Mucosa of descending colon (tissue), 3 donors: ENCODE measurements around the gene SCYL3. TPM values are rescaled to one million over a fixed set of nuclear protein-coding genes. Genes with fewer than 3 reads are reported as not detected.
"Not testable (repeated sequence)": the region's sequence is repeated elsewhere in the genome, so short reads cannot be mapped to it uniquely, and the experiment has no call there.

ENCODE experiments used
- ATAC-seq: fragments of 200-7000 bp; cut with Tn5 transposase; one replicate; pipeline ENCODE4 v1.9.1; 2020; ENCODE audit warnings: mild to moderate bottlenecking, moderate library complexity
- DNase-seq, 3 donors: peaks; one replicate each; pipeline ENCODE4 v3.0.0-alpha.2; 2020
- H3K36me3 ChIP-seq: fragments of 200-600 bp; one replicate; pipeline ENCODE4 v1.8.0; 2021; ENCODE audit warnings: low read depth, mild to moderate bottlenecking
- H3K4me1 ChIP-seq: fragments of 200-600 bp; one replicate; pipeline ENCODE4 v1.8.0; 2021; ENCODE audit warnings: low read depth, mild to moderate bottlenecking
- H3K4me3 ChIP-seq: fragments of 200-600 bp; one replicate; pipeline ENCODE4 v1.8.0; 2021; ENCODE audit warnings: mild to moderate bottlenecking
- H3K9me3 ChIP-seq: fragments of 200-600 bp; one replicate; pipeline ENCODE4 v1.8.0; 2021; ENCODE audit warnings: mild to moderate bottlenecking
- CTCF ChIP-seq: fragments of 200-600 bp; IDR thresholded peaks from one replicate; pipeline ENCODE4 v1.8.0; 2022; ENCODE audit warnings: antibody characterized with exemption, mild to moderate bottlenecking
- intact Hi-C, 2 donors: fragments of 100-400 bp; cut with DNase I in 1 of 2; cut with micrococcal nuclease in 1 of 2; formaldehyde crosslinking; loops; one replicate each; pipeline versions ENCODE4 v1.11.0 to v1.11.1; 2022; cut with DNase I, micrococcal nuclease
- total RNA-seq, 3 donors: library from RNA; stranded (reverse); fragmentation: NEBNext Ultra II Directional in 2 of 3; extraction: Animal tissue kit (Norgen Biotek cat#: 25700) in 2 of 3; gene quantifications; one replicate each; pipeline versions ENCODE4 v1.2.1 to v1.2.4, GENCODE V29; 2021 to 2023
- donor health status: DM: no; HTN: no; CAD: no; lungs with moderate emphysema.
- donor health status: DM: no; HTN: no; CAD: no.
- donor health status: DM: no; HTN: yes; CAD: no.

SCYL3 gene
- total RNA-seq, 3 donors from 2014 or later = 13.4 to 20.4 (median 14.9) TPM

GRCh38 chr1:169877800-169878491 lies 15.8 kb downstream of the SCYL3 start:
- intact Hi-C loops = no loop called here
- no peaks in the 10 kb centered on the region for H3K9me3 ChIP-seq
- peaks cover 10% of the 10 kb centered on the region for H3K36me3 ChIP-seq
- no peaks in the 10 kb centered on the region for H3K4me1 ChIP-seq
- no peak for TF ChIP-seq CTCF
- H3K4me3 ChIP-seq = no peak overlapping the region
- DNase-seq (no peak), ATAC-seq (no peak)

- TF ChIP-seq CTCF = no peak
- ATAC-seq (no peak), DNase-seq (no peak)
- intact Hi-C loops = no loop called here
- peaks cover 21% of the 10 kb centered on the region for H3K36me3 ChIP-seq
- no peaks in the 10 kb centered on the region for H3K9me3 ChIP-seq
- no peak overlapping the region for H3K4me3 ChIP-seq
- H3K4me1 ChIP-seq = no peaks in the 10 kb centered on the region
Measured at GRCh38 chr1:169874229-169874628, 19.5 kb downstream of the SCYL3 start.

GRCh38 chr1:169873582-169874199 lies 20.0 kb downstream of the SCYL3 start:
- TF ChIP-seq CTCF = no peak
- intact Hi-C loops = no loop called here
- H3K4me1 ChIP-seq = no peaks in the 10 kb centered on the region
- no peak for ATAC-seq
- peaks cover 21% of the 10 kb centered on the region for H3K36me3 ChIP-seq
- no peak overlapping the region for H3K4me3 ChIP-seq
- H3K9me3 ChIP-seq = no peaks in the 10 kb centered on the region
- no peak for DNase-seq

- peaks cover 21% of the 10 kb centered on the region for H3K36me3 ChIP-seq
- intact Hi-C loops = no loop called here
- H3K4me3 ChIP-seq = no peak overlapping the region
- DNase-seq (no peak), ATAC-seq (no peak)
- H3K4me1 ChIP-seq = no peaks in the 10 kb centered on the region
- H3K9me3 ChIP-seq = no peaks in the 10 kb centered on the region
- TF ChIP-seq CTCF = no peak
Measured at GRCh38 chr1:169872906-169873305, 20.8 kb downstream of the SCYL3 start.

GRCh38 chr1:169871988-169872387 lies 21.7 kb downstream of the SCYL3 start:
- H3K9me3 ChIP-seq, H3K4me3 ChIP-seq, ATAC-seq, intact Hi-C loops, DNase-seq, H3K4me1 ChIP-seq: not testable (repeated sequence)
- peaks cover 21% of the 10 kb centered on the region for H3K36me3 ChIP-seq

- TF ChIP-seq CTCF = no peak
- Histone ChIP-seq H3K4me1 (no peaks in the 10 kb centered on the region), H3K9me3 (no peaks in the 10 kb centered on the region), H3K4me3 (no peak overlapping the region), H3K36me3 (peaks cover 27% of the 10 kb centered on the region)
- ATAC-seq (no peak), DNase-seq (no peak)
- intact Hi-C loops = no loop called here
Measured at GRCh38 chr1:169869426-169869825, 24.3 kb downstream of the SCYL3 start.
